Mononuclear cell (primary cell): ENCODE data around the gene SCMH1. TPM values are rescaled to one million over a fixed set of nuclear protein-coding genes. Genes with fewer than 3 reads are reported as not detected.

ENCODE experiments used
- H3K27me3 ChIP-seq: 2 replicates; pipeline ENCODE4 v1.6.0; 2011; ENCODE audit warnings: low read length, control low read depth; ENCODE audit not compliant: insufficient read depth
- H3K4me1 ChIP-seq: 2 replicates; pipeline ENCODE4 v1.5.1; 2011; ENCODE audit warnings: mild to moderate bottlenecking, low read length, control low read depth; ENCODE audit not compliant: insufficient read depth
- H3K4me3 ChIP-seq: 2 replicates; pipeline ENCODE4 v1.5.1; 2011; ENCODE audit warnings: mild to moderate bottlenecking, low read length, moderate library complexity
- H3K9me3 ChIP-seq: 2 replicates; pipeline ENCODE4 v1.5.1; 2011; ENCODE audit warnings: low read depth, mild to moderate bottlenecking, control low read depth, low read length
- total RNA-seq: library from RNA; depleted of rRNA; stranded (reverse); fragments of >200 nt; gene quantifications from one replicate; pipeline ENCODE4 v1.2.3, GENCODE V29; 2012

Gene SCMH1
- total RNA-seq, 1 donor = 13.5 TPM

DNA sequence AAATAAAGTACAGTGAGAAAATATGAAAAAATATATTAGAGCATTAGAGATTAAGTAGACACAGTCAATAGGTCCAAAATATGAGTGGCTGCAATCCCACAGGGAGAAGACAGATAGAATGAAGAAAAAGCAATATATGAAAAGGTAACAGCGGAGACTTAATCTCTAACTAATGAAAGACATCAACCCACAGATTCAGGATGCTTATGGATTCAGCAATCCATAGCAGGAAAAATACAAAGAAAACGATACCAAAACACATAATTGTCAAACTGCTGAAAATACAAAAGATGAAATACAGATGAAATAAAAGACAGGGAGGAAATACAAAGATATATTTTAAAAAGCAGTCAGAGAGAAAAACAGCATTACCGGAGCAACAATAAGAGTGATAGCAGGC is 163.9 kb downstream of the SCMH1 start:
- Histone ChIP-seq H3K9me3 (peaks cover 8% of the 10 kb centered on the region), H3K4me1 (no peaks in the 10 kb centered on the region), H3K4me3 (no peak overlapping the region), H3K27me3 (no peaks in the 10 kb centered on the region)

DNA sequence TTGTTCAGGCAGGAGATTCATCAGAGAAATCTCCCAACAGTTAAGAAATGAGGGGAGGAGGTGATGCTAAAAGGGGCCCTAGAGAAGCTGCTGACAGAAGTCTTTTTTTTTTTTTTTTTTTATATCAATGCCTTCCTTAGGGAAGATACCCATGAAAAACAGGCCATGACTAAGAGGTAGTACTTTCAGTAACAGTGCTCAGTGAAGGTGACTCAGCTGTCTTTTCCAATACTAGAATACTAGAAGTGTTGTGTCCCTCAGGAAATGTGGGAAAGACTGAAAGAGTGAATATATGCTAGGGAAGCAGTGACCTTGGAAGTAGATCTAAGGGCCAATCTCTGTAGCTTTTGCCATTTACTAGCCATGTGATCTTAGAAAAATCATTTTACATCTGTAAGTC is 168.1 kb downstream of the SCMH1 start:
- H3K27me3 ChIP-seq = no peaks in the 10 kb centered on the region
- H3K4me3 ChIP-seq = no peak overlapping the region
- peaks cover 8% of the 10 kb centered on the region for H3K9me3 ChIP-seq
- no peaks in the 10 kb centered on the region for H3K4me1 ChIP-seq

DNA sequence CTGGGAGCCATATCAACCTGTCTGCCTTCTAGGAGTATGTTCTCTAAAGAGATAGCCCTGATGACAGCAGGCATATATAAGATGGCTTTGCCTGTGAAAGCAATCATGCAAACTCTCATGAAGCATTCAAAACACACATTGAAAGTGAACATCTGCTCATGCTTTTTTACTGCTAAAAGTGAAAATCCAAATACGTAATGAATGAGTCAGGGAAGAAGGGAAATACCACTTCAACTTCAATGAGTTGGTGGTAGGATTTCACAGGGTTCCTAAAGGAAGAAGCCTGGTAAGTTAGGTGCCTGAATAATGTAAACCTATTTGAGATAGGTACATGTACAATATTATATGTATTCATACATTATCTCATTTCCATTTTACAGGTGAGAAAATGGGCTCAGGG is 170.1 kb downstream of the SCMH1 start:
- Histone ChIP-seq H3K9me3 (no peaks in the 10 kb centered on the region), H3K4me3 (no peak overlapping the region), H3K4me1 (no peaks in the 10 kb centered on the region), H3K27me3 (no peaks in the 10 kb centered on the region)

DNA sequence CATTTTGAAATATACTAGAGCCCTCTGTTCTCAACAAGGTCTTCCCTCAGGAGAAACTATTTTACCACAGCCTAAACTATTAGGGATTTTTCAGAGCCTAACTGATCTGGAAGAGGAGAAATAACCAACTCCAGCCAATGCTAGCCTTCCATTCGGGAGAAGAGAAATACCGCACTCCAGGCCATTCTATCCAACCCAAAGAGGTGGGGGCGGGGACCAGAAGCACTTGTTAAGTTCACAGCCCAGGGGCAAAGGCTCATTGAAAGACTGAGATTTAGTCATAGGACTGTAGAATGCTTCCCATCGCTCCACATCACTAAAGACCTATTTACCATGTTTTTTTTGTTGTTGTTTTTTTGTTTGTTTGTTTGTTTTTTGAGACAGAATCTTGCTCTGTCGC is 185.2 kb downstream of the SCMH1 start:
- Histone ChIP-seq H3K9me3 (no peaks in the 10 kb centered on the region), H3K4me3 (no peak overlapping the region), H3K4me1 (peaks cover 4% of the 10 kb centered on the region), H3K27me3 (no peaks in the 10 kb centered on the region)

DNA sequence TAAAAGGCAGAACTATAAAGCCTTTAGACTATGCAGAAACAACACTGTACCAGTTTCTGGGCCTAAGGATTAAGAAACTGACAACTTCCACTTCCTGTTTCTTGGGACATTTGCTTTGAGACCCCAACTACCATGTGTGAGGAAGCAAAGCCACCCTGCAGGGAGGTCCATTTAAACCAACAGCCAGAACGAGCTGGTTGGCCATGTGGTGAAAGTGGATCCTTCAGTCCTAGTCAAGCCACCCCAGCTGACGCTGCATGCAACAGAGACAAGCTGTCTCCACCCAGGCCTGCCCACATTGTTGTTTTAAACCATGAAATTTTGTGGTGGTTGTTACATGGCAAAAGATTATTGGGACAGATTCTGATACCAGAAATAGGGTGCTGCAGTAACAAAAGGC is 188.8 kb downstream of the SCMH1 start:
- Histone ChIP-seq H3K4me3 (no peak overlapping the region), H3K4me1 (peaks cover 4% of the 10 kb centered on the region), H3K27me3 (no peaks in the 10 kb centered on the region), H3K9me3 (no peaks in the 10 kb centered on the region)

DNA sequence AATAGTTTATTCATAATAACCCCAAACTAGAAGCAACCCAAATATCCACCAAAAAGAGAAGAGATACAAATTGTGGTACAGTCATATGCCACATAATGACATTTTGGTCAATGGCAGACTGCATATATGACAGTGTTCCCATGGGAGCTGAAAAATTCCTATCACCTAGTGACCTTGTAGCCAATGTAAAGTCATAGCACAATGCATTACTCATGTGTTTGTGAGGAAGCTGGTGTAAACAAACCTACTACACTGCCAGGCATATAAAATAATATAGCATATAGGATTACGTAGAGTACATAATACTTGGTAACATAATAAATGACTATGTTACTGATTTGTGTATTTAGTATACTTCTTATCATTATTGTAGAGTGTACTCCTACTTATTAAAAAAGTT is 191.1 kb downstream of the SCMH1 start:
- no peak overlapping the region for H3K4me3 ChIP-seq

DNA sequence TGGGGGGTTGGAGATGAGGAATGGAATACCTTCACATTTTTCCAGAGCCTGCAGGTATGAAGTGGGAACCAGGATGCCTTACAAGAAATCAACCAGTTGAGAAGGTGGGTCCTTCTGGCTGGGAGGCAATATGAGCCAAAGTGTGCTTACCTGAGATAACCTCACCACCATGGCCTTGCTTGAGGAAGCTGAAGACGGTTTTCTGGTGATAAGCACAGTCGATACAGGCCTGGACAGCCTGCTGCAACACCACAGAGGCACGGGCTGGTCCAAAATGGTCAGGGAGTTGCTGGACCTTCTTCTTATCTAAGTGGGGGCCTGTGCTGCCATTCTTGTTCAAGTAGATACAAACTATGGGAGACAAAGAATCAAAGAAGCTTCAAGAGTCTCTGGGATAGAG is 193.6 kb downstream of the SCMH1 start:
- H3K4me1 ChIP-seq = peaks cover 4% of the 10 kb centered on the region
- H3K27me3 ChIP-seq = no peaks in the 10 kb centered on the region
- H3K9me3 ChIP-seq = no peaks in the 10 kb centered on the region
- no peak overlapping the region for H3K4me3 ChIP-seq

More for the DNA sequence above, 191.1 kb downstream of the SCMH1 start:
- Histone ChIP-seq H3K4me1 (peaks cover 4% of the 10 kb centered on the region), H3K27me3 (no peaks in the 10 kb centered on the region), H3K9me3 (no peaks in the 10 kb centered on the region)

DNA sequence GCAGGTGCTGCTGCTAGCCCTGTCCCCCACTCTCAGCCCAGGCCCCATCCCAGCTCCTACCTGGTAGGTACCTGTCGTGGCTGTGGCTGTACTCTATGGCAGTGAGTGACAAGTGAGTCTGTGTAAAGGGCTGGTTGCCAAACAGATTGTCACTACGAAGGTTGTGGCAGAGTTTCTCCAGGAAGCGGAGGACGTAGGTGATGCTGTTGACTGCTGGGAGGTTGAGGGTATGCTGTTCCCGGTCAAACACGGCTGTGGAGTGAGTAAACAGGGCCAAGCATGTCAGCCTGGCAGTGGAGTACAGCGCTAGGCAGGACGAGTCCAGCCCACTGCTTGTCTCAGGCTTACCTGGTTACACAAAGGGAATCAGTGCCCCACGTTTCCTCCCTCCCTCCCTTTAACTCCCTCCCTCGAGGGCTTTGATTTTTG is 195.7 kb downstream of the SCMH1 start:
- Histone ChIP-seq H3K4me3 (no peak overlapping the region), H3K27me3 (no peaks in the 10 kb centered on the region), H3K9me3 (no peaks in the 10 kb centered on the region), H3K4me1 (no peaks in the 10 kb centered on the region)

DNA sequence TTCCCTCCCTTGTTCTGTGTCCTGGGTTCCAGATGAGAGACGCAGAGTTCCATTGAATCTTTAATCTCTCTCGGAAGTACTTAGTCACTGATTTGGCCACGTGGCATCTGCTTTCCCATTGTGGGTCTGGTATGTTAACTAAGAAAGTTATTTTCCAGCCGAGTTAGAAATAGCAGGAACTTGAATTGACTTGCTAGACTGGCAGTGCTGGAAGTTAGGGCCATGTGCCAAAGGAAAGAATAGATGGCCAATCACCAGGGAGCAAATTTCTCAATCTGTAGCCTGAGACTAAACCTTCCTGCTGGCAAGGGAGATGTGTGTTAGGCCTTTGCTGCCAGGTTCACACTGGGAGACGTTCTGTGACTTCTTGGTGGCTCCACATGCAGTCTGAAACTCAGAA is 196.4 kb downstream of the SCMH1 start:
- no peaks in the 10 kb centered on the region for H3K27me3 ChIP-seq
- no peaks in the 10 kb centered on the region for H3K4me1 ChIP-seq
- no peaks in the 10 kb centered on the region for H3K9me3 ChIP-seq
- H3K4me3 ChIP-seq = no peak overlapping the region

DNA sequence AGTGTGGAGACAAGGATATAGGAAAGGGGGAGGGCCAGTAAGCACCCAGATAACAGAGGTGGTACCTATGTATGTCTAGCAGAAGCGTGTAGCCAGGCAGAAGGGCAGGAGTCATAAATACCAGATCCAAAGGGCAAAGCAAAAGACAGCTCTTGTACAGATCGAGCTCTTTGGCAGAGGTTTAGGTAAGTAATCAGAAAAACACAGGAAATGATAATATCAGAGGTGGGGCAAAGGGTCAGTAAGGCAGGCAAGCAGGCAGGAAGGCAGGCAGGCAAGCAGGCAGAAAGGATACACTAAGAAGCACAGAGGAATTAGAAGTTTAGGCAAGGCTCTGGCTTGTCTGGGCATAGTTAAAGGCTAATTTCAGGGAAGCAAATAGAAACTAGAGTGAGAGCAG is 197.9 kb downstream of the SCMH1 start:
- H3K4me3 ChIP-seq = no peak overlapping the region
- H3K9me3 ChIP-seq = no peaks in the 10 kb centered on the region
- H3K27me3 ChIP-seq = no peaks in the 10 kb centered on the region
- H3K4me1 ChIP-seq = no peaks in the 10 kb centered on the region

DNA sequence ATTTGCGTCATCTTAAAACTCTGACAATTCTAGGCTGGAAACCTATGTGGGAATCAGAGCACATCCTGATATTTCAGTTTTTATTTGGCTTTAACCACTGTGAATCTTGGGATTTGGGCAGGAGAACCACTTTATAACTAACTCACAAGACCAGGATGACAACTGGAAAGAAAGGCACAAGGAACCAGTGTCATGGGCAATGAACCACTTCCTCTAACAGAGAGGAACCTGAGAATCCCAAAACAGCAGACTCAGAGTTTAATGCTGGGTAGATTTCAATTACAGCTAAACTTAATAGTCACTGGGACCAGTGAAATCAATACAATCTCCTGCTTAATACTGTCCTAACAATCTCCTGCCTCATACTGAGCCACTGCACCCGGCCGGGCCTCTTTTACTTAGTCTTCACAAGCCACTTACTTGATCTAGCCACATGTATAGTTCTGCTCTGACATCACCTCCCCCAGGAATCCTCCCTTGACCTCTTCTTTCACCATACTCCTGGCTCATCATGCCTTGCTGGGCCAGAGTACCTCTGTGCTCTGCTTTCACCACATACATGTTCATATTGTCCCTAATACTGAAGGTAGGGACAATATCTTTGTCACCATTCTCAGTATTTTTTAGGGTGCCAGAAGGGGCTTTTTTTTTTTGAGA is 200.4 kb downstream of the SCMH1 start:
- H3K27me3 ChIP-seq = no peaks in the 10 kb centered on the region
- no peaks in the 10 kb centered on the region for H3K9me3 ChIP-seq
- no peak overlapping the region for H3K4me3 ChIP-seq
- H3K4me1 ChIP-seq = no peaks in the 10 kb centered on the region

DNA sequence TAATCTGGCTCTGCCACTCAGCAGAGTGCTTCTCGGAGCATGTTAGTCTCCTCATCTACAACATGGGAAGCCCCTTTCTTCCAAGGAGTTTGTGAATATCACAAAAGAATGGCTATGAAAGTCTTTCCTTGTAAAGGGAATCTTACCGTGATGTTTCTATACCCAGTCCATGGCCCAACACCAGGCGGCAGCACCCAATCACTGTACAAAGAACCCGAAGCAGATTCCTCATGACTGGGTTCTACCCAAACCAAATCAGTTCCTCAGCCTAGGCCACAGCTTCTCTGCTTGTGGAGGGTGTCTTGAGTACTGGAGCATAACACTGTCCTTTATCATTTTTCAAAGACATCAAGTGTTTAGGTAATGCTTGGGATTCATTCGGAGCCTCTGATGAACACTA is 204.0 kb downstream of the SCMH1 start:
- no peaks in the 10 kb centered on the region for H3K27me3 ChIP-seq
- no peaks in the 10 kb centered on the region for H3K9me3 ChIP-seq
- H3K4me3 ChIP-seq = no peak overlapping the region
- no peaks in the 10 kb centered on the region for H3K4me1 ChIP-seq

DNA sequence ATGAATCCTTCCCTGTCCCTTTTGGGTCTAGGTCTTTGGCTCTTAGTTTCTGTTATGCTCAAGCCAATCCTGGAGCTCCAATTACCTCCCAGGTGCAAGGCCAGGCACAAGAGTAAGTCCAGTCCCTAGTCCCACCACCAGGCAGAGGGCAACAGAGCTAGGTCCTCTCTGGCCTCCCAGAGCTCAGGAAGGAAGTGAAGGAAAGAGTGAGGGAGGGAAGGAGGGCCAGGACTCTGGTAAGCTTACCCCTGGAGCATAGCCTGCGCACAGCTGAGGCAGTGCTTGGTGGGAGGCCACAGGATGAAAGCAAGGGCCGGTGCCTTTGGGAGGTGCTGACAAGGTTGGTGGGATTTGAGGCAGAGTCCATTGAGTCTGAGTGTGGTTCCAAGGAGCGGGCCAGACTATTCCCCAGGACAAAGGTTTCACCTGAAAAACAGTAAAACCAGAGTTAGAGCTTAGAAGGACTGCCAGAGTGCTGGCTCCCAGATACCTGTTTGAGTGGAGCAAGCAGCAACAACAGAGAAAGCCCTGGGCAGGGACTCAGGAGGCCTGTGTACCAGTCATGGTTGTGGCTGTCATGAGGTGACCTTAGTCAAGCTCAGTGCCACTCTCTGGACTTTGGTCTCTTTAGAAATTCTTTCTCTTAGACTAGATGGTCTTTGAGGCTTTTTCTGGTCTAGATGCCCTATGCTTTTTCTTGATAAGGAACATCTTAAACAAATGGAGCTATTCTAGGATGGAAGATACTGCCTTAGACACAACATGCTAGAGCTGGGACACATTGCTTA is 204.8 kb downstream of the SCMH1 start:
- H3K4me3 ChIP-seq = no peak overlapping the region
- H3K27me3 ChIP-seq = no peaks in the 10 kb centered on the region
- H3K4me1 ChIP-seq = no peaks in the 10 kb centered on the region
- no peaks in the 10 kb centered on the region for H3K9me3 ChIP-seq

DNA sequence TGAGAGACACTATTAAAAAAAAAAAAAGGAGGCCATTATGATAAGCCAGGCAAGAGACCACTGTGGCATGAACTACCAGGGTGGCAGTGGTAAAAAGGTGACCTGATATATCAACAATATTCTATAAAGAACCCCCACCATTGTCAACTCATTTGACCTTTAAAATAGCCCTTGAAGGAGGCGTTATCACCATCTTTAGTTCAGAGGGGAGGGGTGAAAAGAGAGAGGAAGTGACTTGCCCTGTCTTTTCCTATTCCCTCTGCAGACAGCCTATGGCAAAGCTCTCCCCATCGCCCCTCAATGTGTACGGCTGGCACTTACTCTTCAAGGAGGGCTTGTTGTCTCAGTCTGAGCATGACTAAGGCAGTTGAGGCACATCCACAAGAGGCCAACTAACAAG is 208.8 kb downstream of the SCMH1 start:
- Histone ChIP-seq H3K4me3 (no peak overlapping the region), H3K9me3 (no peaks in the 10 kb centered on the region), H3K27me3 (no peaks in the 10 kb centered on the region), H3K4me1 (no peaks in the 10 kb centered on the region)

DNA sequence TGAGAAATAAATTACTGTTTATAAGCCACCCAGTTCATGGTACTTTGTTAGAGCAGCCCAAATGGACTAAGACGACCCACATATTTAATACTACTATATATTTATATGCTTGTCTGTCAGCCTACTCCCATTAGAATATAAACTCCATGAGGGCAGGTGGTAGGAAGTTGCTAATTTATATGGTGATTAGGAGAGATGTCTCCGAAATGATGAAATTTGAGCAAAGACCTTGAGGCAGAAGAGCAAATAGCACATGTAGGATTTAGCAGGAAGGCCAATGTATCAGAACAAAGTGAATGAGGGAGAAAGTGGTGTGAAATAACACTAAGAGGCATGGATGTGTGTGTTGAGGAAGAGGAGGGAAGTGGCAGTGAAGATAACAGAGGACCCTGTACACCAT is 210.0 kb downstream of the SCMH1 start:
- H3K27me3 ChIP-seq = no peaks in the 10 kb centered on the region
- no peaks in the 10 kb centered on the region for H3K9me3 ChIP-seq
- no peak overlapping the region for H3K4me3 ChIP-seq

More for the DNA sequence above, 210.0 kb downstream of the SCMH1 start:
- no peaks in the 10 kb centered on the region for H3K4me1 ChIP-seq
